HepG2 (cell line): ENCODE data around the gene NMRAL1. TPM values are rescaled to one million over a fixed set of nuclear protein-coding genes. Genes with fewer than 3 reads are reported as not detected.

Source experiments
- ERF ChIP-seq: IDR thresholded peaks from 2 replicates; pipeline ENCODE4 v1.6.1; 2018; ENCODE audit warnings: missing biosample characterization, missing genetic modification reagents
- FOXA3 ChIP-seq: IDR thresholded peaks from 2 replicates; pipeline ENCODE4 v1.6.1; 2016; ENCODE audit warnings: missing genetic modification reagents, missing compliant biosample characterization
- HNF4G ChIP-seq, 2 experiments: sonication (generic) in 1 of 2; formaldehyde crosslinking in 1 of 2; IDR thresholded peaks; 2 replicates each; pipeline versions ENCODE4 v1.4.0 to v1.6.1; 2011 to 2020; ENCODE audit warnings: borderline replicate concordance in 2 of 2, low read depth in 2 of 2, mild to moderate bottlenecking in 2 of 2, low read length in 1 of 2, missing genetic modification reagents in 1 of 2, moderate library complexity in 1 of 2
- MEF2D ChIP-seq: sonication (generic); formaldehyde crosslinking; IDR thresholded peaks from 2 replicates; pipeline ENCODE4 v1.5.1; 2020; ENCODE audit warnings: mild to moderate bottlenecking, missing genetic modification reagents
- PAF1 ChIP-seq: IDR thresholded peaks from 2 replicates; pipeline ENCODE4 v1.6.1; 2016; ENCODE audit warnings: missing genetic modification reagents, missing compliant biosample characterization
- SIX1 ChIP-seq: sonication (generic); formaldehyde crosslinking; IDR thresholded peaks from 2 replicates; pipeline ENCODE4 v1.4.0; 2020; ENCODE audit warnings: missing genetic modification reagents, borderline replicate concordance
- SKI ChIP-seq: fragments of 450-650 bp; IDR thresholded peaks from one replicate; pipeline ENCODE4 v1.6.1; 2018; ENCODE audit warnings: mild to moderate bottlenecking; ENCODE audit not compliant: partially characterized antibody
- SOX13 ChIP-seq, 3 experiments: fragments of 450-650 bp in 1 of 3; sonication (generic) in 1 of 3; formaldehyde crosslinking in 1 of 3; IDR thresholded peaks in 2 of 3; conservative IDR thresholded peaks in 1 of 3; 2 replicates each; pipeline versions ENCODE4 v1.5.0 to v1.6.1; 2016 to 2020; ENCODE audit warnings: antibody characterized with exemption in 1 of 3, mild to moderate bottlenecking in 1 of 3, missing compliant biosample characterization in 1 of 3, missing genetic modification reagents in 1 of 3, moderate library complexity in 1 of 3
- SRSF4 ChIP-seq: fragments of 200-400 bp; formaldehyde crosslinking; IDR thresholded peaks from one replicate; pipeline ENCODE4 v1.6.1; 2018; ENCODE audit warnings: mild to moderate bottlenecking, low read depth, low read length, moderate library complexity; ENCODE audit not compliant: poor library complexity, severe bottlenecking
- TBX3 ChIP-seq: fragments of 450-650 bp; IDR thresholded peaks from 2 replicates; pipeline ENCODE4 v1.6.1; 2017; ENCODE audit warnings: antibody characterized with exemption, mild to moderate bottlenecking, inconsistent platforms, borderline replicate concordance
- ZBTB20 ChIP-seq: sonication (generic); formaldehyde crosslinking; IDR thresholded peaks from 2 replicates; pipeline ENCODE4 v1.8.1; 2023; ENCODE audit warnings: missing genetic modification reagents, low read depth, mild to moderate bottlenecking, borderline replicate concordance
- ZFP36L2 ChIP-seq: sonication (generic); formaldehyde crosslinking; IDR thresholded peaks from 2 replicates; pipeline ENCODE4 v1.4.0; 2020; ENCODE audit warnings: missing genetic modification reagents
- ZNF224 ChIP-seq: sonication (generic); formaldehyde crosslinking; IDR thresholded peaks from 2 replicates; pipeline ENCODE4 v1.5.0; 2020; ENCODE audit warnings: mild to moderate bottlenecking, missing genetic modification reagents
- ZNF615 ChIP-seq: sonication (generic); formaldehyde crosslinking; IDR thresholded peaks from 2 replicates; pipeline ENCODE4 v1.5.0; 2020; ENCODE audit warnings: mild to moderate bottlenecking, missing genetic modification reagents, borderline replicate concordance
- polyA plus RNA-seq, 8 experiments: library from polyadenylated mRNA; depleted of rRNA in 3 of 8; stranded (reverse) in 7 of 8; unstranded in 1 of 8; fragments of >200 nt; fragmentation: Illumina TruSeq in 4 of 8; extraction: Trizol in 4 of 8; gene quantifications; 2 replicates each; pipeline versions ENCODE4 v1.2.1 to v1.2.3, GENCODE V29; 2011 to 2016; ENCODE audit warnings: low read depth in 4 of 8, missing spikeins in 1 of 8, mixed read lengths in 1 of 8; ENCODE audit not compliant: insufficient read depth in 1 of 8
- total RNA-seq, 5 experiments: library from RNA; depleted of rRNA; stranded (reverse); fragments of >200 nt; fragmentation: Illumina TruSeq; extraction: Trizol; gene quantifications; 2 replicates each; pipeline ENCODE4 v1.2.3, GENCODE V29; 2016; ENCODE audit warnings: low read depth in 1 of 5
- TF ChIP-seq, protein P1 (sequence below): sonication (generic); formaldehyde crosslinking; IDR thresholded peaks from 2 replicates; pipeline ENCODE4 v1.5.0; 2020; ENCODE audit warnings: missing genetic modification reagents
- TF ChIP-seq, protein P2 (sequence below), 2 experiments: fragments of 450-650 bp in 1 of 2; sonication (generic) in 1 of 2; formaldehyde crosslinking; IDR thresholded peaks; 2 replicates each; pipeline versions ENCODE4 v1.5.0 to v1.8.0; 2020 to 2022; ENCODE audit warnings: mild to moderate bottlenecking in 1 of 2, missing genetic modification reagents in 1 of 2
- TF ChIP-seq, protein P3 (sequence below): sonication (generic); formaldehyde crosslinking; IDR thresholded peaks from 2 replicates; pipeline ENCODE4 v1.5.0; 2020; ENCODE audit warnings: missing genetic modification reagents
- TF ChIP-seq, protein P4 (sequence below), 2 experiments: sonication (generic) in 1 of 2; formaldehyde crosslinking in 1 of 2; IDR thresholded peaks; 2 replicates each; pipeline versions ENCODE4 v1.6.1 to v1.9.0; 2014 to 2022; ENCODE audit warnings: antibody characterized with exemption in 1 of 2, borderline replicate concordance in 1 of 2, inconsistent platforms in 1 of 2, low read depth in 1 of 2, missing genetic modification reagents in 1 of 2

Gene NMRAL1
- total and polyA plus RNA-seq, 2 of the 13 experiments (the other 11 are each of a cell fraction or from before 2014, with no cell fraction given), result 30.8 to 33.1 TPM

DNA sequence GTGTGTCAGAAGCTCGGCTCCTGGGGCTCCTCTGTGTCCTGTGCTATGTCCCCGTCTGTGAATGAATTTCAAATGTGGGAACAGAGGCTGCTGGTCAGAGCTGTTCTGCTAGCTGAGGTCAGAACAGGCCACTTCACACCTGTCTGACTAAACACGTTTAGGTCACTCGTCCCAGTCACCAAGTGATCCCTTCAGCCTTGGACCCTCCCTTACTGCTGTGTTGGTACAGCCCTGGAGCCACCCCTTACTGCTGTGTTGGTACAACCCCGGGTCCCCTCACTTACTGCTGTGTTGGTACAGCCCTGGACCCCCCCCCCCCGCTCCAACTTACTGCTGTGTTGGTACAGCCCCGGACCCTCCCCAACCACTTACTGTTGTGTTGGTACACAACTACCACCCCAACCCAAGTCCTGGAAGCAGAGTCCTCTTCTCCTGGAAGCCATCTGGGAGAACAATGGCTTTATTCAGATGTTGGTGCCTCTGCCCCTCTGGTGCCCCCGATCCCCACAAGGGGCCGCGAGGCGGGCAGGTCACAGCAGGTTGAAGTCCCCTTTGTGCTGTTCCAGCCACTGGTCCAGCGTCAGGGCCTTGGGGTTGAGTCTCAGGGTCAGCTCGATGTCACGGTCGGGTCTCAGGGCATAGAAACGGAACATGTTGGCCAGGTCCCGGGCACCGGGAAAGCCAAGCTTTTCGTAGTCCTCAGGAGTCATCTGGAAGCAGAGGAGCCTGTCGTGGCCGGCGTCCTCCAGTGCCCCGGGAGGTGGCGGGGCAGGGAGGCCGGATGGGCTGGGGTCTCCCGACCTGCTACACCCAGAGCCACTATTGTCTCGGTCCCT lies 13.0 kb downstream of the NMRAL1 start (continued):
- TF ChIP-seq SKI, result peak; percentile 79
- TF ChIP-seq, protein P1, sequence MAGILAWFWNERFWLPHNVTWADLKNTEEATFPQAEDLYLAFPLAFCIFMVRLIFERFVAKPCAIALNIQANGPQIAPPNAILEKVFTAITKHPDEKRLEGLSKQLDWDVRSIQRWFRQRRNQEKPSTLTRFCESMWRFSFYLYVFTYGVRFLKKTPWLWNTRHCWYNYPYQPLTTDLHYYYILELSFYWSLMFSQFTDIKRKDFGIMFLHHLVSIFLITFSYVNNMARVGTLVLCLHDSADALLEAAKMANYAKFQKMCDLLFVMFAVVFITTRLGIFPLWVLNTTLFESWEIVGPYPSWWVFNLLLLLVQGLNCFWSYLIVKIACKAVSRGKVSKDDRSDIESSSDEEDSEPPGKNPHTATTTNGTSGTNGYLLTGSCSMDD (CRISPR knock-in tag), result no peak
- TF ChIP-seq ERF (CRISPR knock-in tag), result peak; percentile 10; the same call in 1 of the 2 replicates
- peak; percentile 47; the same call in 1 of the 2 replicates for TF ChIP-seq TBX3
- no peak for TF ChIP-seq SIX1
- peak; percentile 66 for TF ChIP-seq HNF4G (IDR thresholded peaks at IDR 0.05; ENCODE audit: borderline replicate concordance, low read depth, low read length)
- no peak for TF ChIP-seq HNF4G (CRISPR knock-in tag; IDR thresholded peaks at IDR 0.05; ENCODE audit: borderline replicate concordance, low read depth)
- 0 out of 2 replicates have a peak, but pooled peaks have one; percentile 78 for TF ChIP-seq ZNF224 (CRISPR knock-in tag)
- peak; percentile 80; the same call in 1 of the 2 replicates for TF ChIP-seq SOX13 (IDR thresholded peaks at IDR 0.05)
- peak in 1 of 2 experiments; percentile 97; a peak in 2 of 4 replicates for TF ChIP-seq SOX13 (CRISPR knock-in tag; conservative IDR thresholded peaks at IDR 0.05 in 1 of 2, IDR thresholded peaks at IDR 0.05 in 1 of 2)
- TF ChIP-seq MEF2D (CRISPR knock-in tag), result 0 out of 2 replicates have a peak, but pooled peaks have one; percentile 16
- no peak for TF ChIP-seq ZFP36L2 (CRISPR knock-in tag)
- TF ChIP-seq PAF1 (CRISPR knock-in tag), result no peak
- TF ChIP-seq, protein P2, sequence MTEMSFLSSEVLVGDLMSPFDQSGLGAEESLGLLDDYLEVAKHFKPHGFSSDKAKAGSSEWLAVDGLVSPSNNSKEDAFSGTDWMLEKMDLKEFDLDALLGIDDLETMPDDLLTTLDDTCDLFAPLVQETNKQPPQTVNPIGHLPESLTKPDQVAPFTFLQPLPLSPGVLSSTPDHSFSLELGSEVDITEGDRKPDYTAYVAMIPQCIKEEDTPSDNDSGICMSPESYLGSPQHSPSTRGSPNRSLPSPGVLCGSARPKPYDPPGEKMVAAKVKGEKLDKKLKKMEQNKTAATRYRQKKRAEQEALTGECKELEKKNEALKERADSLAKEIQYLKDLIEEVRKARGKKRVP (CRISPR knock-in tag; IDR thresholded peaks at IDR 0.05), result no peak
- TF ChIP-seq ZNF615, result no peak
- peak; percentile 33 for TF ChIP-seq FOXA3 (CRISPR knock-in tag)
- no peak for TF ChIP-seq SRSF4
- TF ChIP-seq ZBTB20, result no peak
- TF ChIP-seq, protein P3, sequence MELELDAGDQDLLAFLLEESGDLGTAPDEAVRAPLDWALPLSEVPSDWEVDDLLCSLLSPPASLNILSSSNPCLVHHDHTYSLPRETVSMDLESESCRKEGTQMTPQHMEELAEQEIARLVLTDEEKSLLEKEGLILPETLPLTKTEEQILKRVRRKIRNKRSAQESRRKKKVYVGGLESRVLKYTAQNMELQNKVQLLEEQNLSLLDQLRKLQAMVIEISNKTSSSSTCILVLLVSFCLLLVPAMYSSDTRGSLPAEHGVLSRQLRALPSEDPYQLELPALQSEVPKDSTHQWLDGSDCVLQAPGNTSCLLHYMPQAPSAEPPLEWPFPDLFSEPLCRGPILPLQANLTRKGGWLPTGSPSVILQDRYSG (CRISPR knock-in tag), result no peak
- TF ChIP-seq, protein P4, sequence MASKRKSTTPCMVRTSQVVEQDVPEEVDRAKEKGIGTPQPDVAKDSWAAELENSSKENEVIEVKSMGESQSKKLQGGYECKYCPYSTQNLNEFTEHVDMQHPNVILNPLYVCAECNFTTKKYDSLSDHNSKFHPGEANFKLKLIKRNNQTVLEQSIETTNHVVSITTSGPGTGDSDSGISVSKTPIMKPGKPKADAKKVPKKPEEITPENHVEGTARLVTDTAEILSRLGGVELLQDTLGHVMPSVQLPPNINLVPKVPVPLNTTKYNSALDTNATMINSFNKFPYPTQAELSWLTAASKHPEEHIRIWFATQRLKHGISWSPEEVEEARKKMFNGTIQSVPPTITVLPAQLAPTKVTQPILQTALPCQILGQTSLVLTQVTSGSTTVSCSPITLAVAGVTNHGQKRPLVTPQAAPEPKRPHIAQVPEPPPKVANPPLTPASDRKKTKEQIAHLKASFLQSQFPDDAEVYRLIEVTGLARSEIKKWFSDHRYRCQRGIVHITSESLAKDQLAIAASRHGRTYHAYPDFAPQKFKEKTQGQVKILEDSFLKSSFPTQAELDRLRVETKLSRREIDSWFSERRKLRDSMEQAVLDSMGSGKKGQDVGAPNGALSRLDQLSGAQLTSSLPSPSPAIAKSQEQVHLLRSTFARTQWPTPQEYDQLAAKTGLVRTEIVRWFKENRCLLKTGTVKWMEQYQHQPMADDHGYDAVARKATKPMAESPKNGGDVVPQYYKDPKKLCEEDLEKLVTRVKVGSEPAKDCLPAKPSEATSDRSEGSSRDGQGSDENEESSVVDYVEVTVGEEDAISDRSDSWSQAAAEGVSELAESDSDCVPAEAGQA (IDR thresholded peaks at IDR 0.05; ENCODE audit: low read depth), result peak; percentile 39; the same call in 1 of the 2 replicates
- TF ChIP-seq, protein P4 (CRISPR knock-in tag; IDR thresholded peaks at IDR 0.05; ENCODE audit: borderline replicate concordance), result no peak
